Mammary epithelial cell (primary cell): ENCODE measurements around the gene IL27RA.

Source experiments
- CTCF ChIP-seq, 2 donors: IDR thresholded peaks in 1 of 2; conservative IDR thresholded peaks in 1 of 2; 2 replicates each; pipeline ENCODE4 v1.5.1; 2011 to 2012; ENCODE audit warnings: inconsistent platforms in 2 of 2, low read length in 2 of 2, mild to moderate bottlenecking in 2 of 2, control low read depth in 1 of 2, low read depth in 1 of 2; ENCODE audit not compliant: insufficient read depth in 1 of 2; ENCODE audit errors: extremely low read depth in 1 of 2
- EZH2 ChIP-seq: IDR thresholded peaks from 2 replicates; pipeline ENCODE4 v1.6.1; 2012; ENCODE audit warnings: low read length, inconsistent platforms, borderline replicate concordance

GRCh38 chr19:13984875-13985741 is 46.5 kb upstream of the IL27RA start:
- no peak for TF ChIP-seq CTCF (conservative IDR thresholded peaks at IDR 0.05 in 1 of 2, IDR thresholded peaks at IDR 0.05 in 1 of 2; ENCODE audit: extremely low read depth in 1 of 2, insufficient read depth in 1 of 2, low read depth in 1 of 2, low read length in 2 of 2)
- no peak for TF ChIP-seq EZH2
